ENCODE data around the gene OXNAD1.

GRCh38 chr3:16347548-16347947 is 82.5 kb downstream of the OXNAD1 start:
- TF ChIP-seq POLR2A (IDR thresholded peaks at IDR 0.05; ENCODE audit: low read depth, low read length), result no peak
- TF ChIP-seq POLR2AphosphoS5 (IDR thresholded peaks at IDR 0.05; ENCODE audit: low read depth, low read length), result no peak
